Measurements from ENCODE around the gene RHOBTB1. TPM values are rescaled to one million over a fixed set of nuclear protein-coding genes. Genes with fewer than 3 reads are reported as not detected.

The RHOBTB1 gene
- total and polyA plus RNA-seq, 9 of the 15 experiments (the other 6 are each of a cell fraction or from before 2014, with no cell fraction given), result 1.7 to 11.7 (median 9.3) TPM

- TF ChIP-seq EHMT2 (IDR thresholded peaks at IDR 0.05) (0 out of 2 replicates have a peak, but pooled peaks have one; percentile 22), GATAD2B (IDR thresholded peaks at IDR 0.05; ENCODE audit: borderline replicate concordance) (peak; percentile 56; the same call in 1 of the 2 replicates), ZNF24 (IDR thresholded peaks at IDR 0.05) (peak; percentile 35; the same call in 1 of the 2 replicates), SPI1 (IDR thresholded peaks at IDR 0.05; ENCODE audit: borderline replicate concordance, low read depth, low read length) (peak; percentile 100), SMARCA4 (IDR thresholded peaks at IDR 0.05) (peak; percentile 83), CUX1 (CRISPR knock-in tag; IDR thresholded peaks at IDR 0.05) (peak; percentile 65; the same call in 1 of the 2 replicates), ARID1B (IDR thresholded peaks at IDR 0.05) (peak; percentile 57), POLR2H (tag; IDR thresholded peaks at IDR 0.05; ENCODE audit: low read depth) (peak; percentile 16; the same call in 1 of the 2 replicates), ZC3H4 (CRISPR knock-in tag; IDR thresholded peaks at IDR 0.05; ENCODE audit: borderline replicate concordance) (no peak), ATF7 (IDR thresholded peaks at IDR 0.05) (0 out of 2 replicates have a peak, but pooled peaks have one; percentile 11), SOX6 (IDR thresholded peaks at IDR 0.05) (peak; percentile 81), REST (IDR thresholded peaks at IDR 0.05; ENCODE audit: borderline replicate concordance) (peak; percentile 4; the same call in 1 of the 2 replicates), REST (CRISPR knock-in tag; IDR thresholded peaks at IDR 0.05; ENCODE audit: low read depth) (no peak), HDAC1 (IDR thresholded peaks at IDR 0.05) (0 out of 4 replicates have a peak, but pooled peaks of 1 of the 2 experiments have one; percentile 28), MEIS2 (IDR thresholded peaks at IDR 0.05; ENCODE audit: partially characterized antibody) (peak; percentile 20)
These were observed 31.7 kb upstream of the RHOBTB1 start (continued) for GRCh38 chr10:60975716-60976115.

Measured in K562 (cell line).